Left colon (tissue), 2 donors: ENCODE results near the gene FUNDC2. TPM values are rescaled to one million over a fixed set of nuclear protein-coding genes. Genes with fewer than 3 reads are reported as not detected.
"Not testable (repeated sequence)": the region's sequence is repeated elsewhere in the genome, so short reads cannot be mapped to it uniquely, and the experiment has no call there.

ENCODE experiments used
- ATAC-seq: fragments of 200-7000 bp; cut with Tn5 transposase; one replicate; pipeline ENCODE4 v1.9.1; 2020; ENCODE audit warnings: mild to moderate bottlenecking, moderate library complexity
- DNase-seq, 2 donors: peaks; one replicate each; pipeline ENCODE4 v3.0.0-alpha.2; 2020
- intact Hi-C, 2 donors: fragments of 100-400 bp; cut with DNase I in 1 of 2; cut with micrococcal nuclease in 1 of 2; formaldehyde crosslinking; loops; one replicate each; pipeline versions ENCODE4 v1.11.2 to v1.14.0; 2022; cut with DNase I, micrococcal nuclease
- long read RNA-seq: library from polyadenylated mRNA; unstranded; transcript quantifications from one replicate; pipeline ENCODE4 v2.0.0, GENCODE V29; 2021
- total RNA-seq, 2 donors: library from RNA; stranded (reverse); fragmentation: NEBNext Ultra II Directional; extraction: Animal tissue kit (Norgen Biotek cat#: 25700); gene quantifications; one replicate each; pipeline ENCODE4 v1.2.1, GENCODE V29; 2021
- donor health status: DM: no; HTN: no; CAD: no.
- donor health status: DM: yes; HTN: yes; CAD: no.

Gene FUNDC2, protein sequence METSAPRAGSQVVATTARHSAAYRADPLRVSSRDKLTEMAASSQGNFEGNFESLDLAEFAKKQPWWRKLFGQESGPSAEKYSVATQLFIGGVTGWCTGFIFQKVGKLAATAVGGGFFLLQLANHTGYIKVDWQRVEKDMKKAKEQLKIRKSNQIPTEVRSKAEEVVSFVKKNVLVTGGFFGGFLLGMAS
- total RNA-seq: 10 to 100 TPM; 41.1 to 53.9 TPM
- long read RNA-seq, full-length matches to known transcripts: 21 of 22 reads
- long read RNA-seq, partial matches to known transcripts: 0 of 22 reads
- long read RNA-seq, other reads (novel, unspliced or antisense): 1 of 22 reads

DNA sequence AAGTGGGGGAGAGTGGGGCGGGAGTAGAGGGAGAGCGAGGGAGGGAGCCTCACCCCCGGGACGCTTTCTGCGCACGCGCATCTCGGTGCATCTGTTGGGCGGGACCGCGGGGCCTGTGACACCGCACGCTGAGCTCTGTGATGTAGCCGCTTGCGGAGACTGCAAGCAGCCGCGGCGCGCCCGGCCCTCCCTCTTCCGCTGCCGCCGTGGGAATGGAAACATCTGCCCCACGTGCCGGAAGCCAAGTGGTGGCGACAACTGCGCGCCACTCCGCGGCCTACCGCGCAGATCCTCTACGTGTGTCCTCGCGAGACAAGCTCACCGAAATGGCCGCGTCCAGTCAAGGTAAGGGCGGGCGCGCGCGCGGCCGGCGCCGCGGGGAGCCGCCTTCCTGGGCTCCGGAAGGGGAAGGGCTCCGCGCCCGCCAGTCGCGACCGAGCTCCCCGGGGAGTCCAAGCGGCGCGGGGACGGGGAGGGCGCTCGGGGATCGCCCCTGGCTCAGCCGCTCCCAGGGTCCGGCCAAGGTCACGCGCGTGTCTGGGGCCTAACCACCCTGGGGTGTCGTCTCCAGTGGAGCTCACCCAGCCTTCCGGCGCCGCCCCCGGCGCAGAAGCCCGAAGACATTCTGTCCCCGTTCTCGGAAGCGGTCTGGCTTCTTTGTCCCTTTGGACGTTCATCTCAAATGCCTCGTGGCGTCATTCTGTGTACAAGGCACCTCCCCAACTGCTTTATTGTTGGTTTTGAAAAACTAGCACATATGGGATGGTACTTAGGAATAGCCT, at the start of gene FUNDC2:
FUNDC2 (plus strand) TSS at position 118 of the 782 bp plus-strand sequence; CDS start at position 213, 95 bp downstream.
- peak; percentile 89 for ATAC-seq
- intact Hi-C loops: no loop called here
- DNase-seq: peak; percentile 92 to 95

DNA sequence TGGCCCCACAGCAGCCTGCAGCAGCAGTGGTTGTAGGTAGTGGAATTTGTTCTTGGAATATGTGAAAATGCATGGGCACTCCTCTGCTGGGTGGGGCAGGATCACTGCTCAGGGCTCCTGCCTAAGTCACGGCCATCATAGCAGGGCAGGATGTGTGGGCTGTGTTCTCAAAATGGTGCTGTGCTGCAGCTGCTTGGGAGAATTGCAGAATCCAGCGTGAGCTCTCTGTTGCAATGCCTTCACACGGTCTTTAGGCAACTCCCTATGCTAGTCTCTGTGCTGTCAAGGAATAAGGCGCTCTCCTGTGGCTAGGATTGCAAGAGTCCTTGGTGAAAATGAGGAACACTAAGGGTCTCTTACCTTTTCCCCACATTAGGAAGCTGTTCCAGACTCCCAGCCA, 47.0 kb upstream of the FUNDC2 start:
- ATAC-seq: no peak
- DNase-seq: no peak
- intact Hi-C loops: loop anchor here in 1 of 2 donors (5.0 kb wide), 1 partner anchor 78 kb away; no protein-coding TSS in a partner anchor

DNA sequence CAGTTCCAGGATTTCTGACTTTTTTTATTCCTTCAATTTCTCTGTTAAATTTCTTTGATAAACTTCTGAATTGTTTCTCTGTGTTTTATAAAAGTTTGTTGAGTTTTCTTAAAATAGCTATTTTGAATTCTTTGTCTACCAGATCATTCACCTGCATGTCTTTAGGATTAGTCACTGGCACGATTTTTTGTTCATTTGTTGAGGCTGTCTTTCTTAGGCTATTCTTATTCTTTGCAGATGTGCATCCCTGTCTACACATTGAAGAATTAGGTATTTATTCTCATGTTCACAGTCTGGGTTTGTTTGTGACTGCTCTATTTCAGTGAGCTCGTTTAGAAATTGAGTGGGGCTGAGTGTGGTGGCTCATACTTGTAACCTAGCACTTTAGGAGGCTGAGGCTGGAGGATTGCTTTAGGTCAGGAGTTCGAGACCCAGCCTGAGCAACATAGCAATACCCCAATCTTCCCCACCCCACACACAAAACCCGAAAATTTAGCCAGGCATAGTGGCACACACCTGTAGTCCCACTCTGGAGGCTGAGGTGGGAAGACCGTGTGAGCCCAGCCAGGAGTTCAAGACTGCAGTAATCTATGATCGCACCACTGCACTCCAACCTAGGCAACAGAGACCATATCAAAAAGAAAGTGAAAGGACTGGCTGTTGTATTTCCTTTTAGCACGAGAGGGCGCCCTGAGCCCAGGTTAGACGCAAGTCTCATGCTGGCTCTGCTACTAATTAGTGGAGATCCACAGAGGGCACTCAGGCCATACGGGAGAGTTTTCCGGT, 46.1 kb upstream of the FUNDC2 start:
- ATAC-seq: peak; percentile 99
- intact Hi-C loops: loop anchor here in 1 of 2 donors (5.0 kb wide), 1 partner anchor 77 kb away; no protein-coding TSS in a partner anchor
- peak; percentile 42 to 81 for DNase-seq

DNA sequence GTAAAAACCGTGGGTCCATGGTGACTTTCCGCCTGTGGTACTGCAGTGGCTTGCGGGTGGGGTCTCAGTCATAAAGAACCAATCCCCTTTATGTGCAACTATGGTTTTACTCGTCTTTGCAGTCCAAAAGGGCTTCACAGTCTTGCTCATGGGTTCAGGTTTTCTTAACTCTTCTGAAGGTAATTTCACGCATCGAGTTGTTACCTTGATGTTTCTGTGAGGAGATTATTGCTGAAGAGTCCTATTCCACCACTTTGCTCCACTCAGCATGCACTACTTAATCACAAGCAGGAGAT, 45.6 kb upstream of the FUNDC2 start:
- DNase-seq: no peak
- intact Hi-C loops: loop anchor here in 1 of 2 donors (5.0 kb wide), 1 partner anchor 76 kb away; no protein-coding TSS in a partner anchor
- ATAC-seq: no peak

DNA sequence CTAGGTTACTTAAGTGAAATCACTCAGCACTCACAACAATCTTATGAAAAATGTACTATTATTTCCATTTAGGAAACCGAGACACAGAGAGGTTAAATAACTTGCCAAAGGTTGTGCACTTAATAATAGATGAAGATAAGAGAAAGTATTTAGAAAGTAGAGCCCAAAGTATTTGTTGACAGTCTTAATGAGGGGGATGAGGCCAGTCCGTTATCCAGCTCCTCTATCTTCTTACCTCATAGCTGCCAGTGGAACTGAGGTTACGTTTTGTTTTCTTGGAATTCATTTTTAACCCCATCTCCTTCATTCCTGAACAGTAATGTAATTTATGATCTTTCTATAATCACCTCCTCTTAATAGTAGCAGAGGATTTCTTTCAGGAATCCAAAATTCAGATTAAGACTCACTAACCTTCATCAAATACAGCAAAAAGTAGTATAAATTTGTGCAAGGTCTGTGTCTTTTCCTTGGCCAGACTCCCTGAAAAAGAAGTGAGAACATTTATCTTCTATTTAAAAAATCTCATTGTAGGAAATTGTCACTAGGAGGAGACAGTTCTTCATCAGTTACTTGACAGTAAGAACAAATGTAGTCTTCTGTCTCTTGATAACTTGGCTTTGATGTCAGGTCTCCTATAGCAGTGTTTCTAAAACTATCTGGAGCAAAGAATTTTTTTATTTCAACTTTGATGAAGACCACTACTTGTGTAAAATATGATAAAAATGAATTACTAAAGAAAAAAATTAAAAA, 39.6 kb upstream of the FUNDC2 start:
- ATAC-seq (no peak), DNase-seq (no peak)
- intact Hi-C loops: no loop called here

DNA sequence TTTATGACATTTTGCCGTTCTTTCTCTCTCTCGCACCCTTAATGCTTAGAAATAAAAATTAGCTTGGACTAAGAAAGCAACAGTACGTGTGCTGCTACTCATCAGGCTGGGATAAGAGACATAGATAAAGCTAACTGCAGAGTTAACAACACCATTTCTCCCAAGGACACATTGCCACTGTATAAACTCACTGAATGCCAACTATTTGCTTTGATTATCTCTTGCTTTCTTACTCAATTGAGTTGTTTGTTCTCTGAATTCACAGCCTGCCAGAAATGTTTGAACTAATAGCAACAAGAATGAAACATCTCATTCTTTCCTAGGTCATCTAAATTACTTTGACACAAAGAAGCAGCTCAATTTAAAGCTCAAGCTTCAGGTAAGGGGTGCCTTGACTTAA, 38.7 kb upstream of the FUNDC2 start:
- ATAC-seq: no peak
- no peak for DNase-seq
- intact Hi-C loops: no loop called here

DNA sequence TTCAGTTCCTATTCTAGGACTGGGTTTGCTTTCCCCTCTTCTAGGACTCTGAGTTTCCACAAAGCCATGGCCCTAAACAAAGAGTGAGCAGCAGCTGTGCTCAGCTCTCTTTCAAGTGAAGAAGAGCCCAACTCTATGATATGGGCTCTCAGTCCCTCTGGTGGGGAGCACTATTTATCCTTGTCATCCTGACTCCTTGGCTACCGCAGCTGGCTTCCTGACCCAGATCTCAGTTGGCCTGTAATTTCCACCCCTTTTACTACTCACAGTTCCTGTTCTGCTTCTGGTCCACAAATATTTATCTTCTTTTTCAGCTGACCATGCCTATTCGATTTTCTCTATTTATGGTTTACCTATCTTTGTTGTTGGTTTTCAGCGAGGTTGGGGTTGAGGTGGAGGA, 37.9 kb upstream of the FUNDC2 start:
- no peak for ATAC-seq
- intact Hi-C loops: no loop called here

DNA sequence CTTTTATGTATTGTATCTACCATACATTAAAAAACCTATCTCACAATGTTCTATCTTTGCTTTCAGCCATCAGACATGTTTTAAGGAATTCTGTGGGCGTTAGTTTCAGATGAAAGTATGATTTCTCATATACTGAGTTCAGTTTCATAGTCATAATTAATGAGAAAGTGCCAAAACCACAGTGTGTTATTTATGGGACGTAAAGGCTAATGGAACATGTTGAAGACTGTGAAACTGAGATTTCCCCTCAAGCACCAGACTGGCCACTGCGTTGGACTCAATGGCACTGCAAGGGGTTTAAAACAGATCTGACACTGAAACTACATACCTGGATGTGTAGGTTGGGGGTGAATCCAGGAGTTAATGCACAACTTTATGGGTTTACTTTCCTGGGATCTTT, 36.1 kb upstream of the FUNDC2 start:
- DNase-seq: no peak
- intact Hi-C loops: no loop called here
- ATAC-seq: no peak

More for the DNA sequence above, 37.9 kb upstream of the FUNDC2 start:
- no peak for DNase-seq

DNA sequence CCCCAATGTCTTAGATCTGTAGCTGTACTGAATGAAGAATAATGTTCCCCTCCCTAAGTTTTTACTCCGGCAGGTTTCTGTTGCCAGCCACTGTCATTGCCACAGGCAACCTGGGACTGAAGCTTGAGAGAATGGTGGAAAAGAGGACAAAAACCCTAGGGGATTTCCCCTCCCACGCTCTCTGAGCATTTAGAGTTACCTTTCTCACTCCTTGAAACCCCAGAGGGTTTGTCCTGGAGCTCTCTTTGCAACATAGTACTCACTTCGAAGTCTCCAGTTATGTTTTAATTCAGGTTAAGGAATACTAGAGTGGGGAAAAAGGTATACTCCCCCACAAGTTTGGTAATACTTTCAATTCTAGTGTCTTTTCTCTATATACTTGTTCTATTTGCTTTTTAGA, 35.6 kb upstream of the FUNDC2 start:
- DNase-seq (no peak), ATAC-seq (no peak)
- intact Hi-C loops: no loop called here

DNA sequence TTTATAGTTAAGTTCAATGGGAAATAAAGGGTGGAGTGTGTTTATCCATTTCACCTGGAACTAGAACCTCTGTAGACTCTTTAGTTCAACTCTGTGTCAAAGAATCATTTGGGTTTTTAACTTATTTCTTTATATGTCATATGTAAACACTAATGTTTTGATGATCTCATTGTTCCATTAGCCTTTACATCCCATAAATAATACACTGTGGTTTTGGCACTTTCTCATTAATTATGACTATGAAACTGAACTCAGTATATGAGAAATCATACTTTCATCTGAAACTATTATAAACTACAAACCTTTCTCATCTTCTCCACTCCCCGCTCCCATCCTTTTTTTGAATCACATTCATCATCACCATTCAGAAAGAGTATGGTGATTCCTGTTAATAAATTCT, 35.2 kb upstream of the FUNDC2 start:
- intact Hi-C loops: no loop called here
- DNase-seq (no peak), ATAC-seq (no peak)

DNA sequence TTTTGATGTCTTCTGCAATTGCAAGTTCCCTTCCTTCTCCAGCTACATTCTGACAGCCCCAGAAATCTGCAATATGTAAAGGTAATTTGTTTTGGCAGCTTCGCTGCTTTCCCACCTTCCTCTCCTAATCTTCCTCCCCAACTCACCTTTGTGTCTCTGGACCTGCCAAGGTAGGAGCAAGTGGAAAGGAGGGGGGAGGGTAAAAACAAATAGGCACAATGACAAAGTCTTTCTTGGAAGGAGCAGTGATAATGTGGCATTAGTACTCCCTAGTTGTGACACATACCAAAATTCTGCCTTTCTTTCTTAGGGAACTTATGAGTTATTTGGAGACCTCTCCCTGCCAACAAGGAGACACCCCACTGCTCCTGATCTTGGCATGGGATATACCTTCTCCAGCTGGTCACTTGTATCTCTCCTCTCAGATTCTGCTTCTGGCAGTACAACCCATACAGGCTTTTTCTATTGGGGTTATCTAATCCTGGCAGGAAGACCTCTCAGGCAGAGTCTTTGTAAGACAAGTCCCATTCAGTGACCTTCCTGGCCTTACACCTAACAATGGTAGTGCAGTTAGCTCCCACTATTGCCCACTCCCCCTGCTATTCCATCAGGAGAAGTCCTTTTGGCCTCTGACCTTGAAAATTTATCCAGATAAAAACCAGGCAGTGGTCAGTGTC, 28.3 kb upstream of the FUNDC2 start:
- ATAC-seq (no peak), DNase-seq (no peak)
- intact Hi-C loops: no loop called here

DNA sequence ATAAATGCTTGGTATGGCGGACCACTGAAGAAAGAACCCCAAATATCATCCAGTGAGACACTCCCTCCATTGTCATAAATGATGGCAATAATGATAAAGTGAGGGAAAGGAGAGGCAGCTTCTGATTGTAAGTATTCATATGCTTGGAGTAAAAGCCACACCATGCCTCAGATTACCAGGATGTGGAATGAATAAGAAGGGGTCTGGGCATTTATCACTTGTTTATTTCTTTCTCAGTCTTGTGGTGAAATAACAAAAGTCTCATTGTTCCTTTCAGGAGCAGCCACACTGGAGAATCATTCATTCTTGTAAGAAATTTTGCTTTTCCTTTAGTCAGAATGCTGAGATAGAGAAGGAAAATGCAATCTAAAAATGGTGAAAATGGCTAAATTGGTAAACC, 25.8 kb upstream of the FUNDC2 start:
- no peak for ATAC-seq
- intact Hi-C loops: no loop called here
- DNase-seq: no peak

DNA sequence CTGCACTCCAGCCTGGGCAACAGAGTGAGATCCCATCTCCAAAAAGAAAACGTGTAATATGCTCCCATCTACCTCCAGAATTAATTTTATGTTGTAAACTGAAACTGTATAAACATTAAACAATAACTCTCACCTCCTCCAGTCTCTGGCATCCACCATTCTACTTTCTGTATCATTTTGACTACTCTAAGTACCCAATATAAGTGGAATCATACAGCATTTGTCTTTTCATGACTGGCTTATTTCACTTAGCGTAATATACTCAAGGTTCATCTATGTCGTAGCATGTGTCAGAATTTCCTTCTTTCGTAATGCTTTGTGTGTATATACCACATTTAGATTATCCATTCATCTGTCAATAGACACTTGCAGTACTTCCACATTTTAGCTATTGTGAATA, 24.8 kb upstream of the FUNDC2 start:
- intact Hi-C loops: no loop called here
- no peak for DNase-seq
- ATAC-seq: no peak

DNA sequence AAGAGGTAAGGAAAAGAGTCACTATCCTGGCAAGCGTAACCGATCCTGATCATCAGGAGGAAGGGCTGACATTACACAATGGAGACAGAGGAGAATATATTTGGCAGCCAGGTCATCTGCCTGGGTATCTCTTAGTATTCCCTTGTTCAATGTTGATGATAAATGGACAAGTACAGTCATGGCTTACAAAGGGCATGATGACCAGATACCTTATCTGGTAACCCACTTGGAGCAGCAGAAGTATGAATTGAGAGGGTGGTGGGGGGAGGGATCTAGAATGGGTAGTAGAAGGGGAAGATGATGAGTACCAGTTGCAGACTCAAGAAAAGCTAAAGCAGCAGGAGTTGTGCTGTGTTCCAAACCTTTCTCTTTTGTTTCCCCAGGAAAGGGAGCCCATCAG, 21.5 kb upstream of the FUNDC2 start:
- intact Hi-C loops: no loop called here
- ATAC-seq (no peak), DNase-seq (no peak)

DNA sequence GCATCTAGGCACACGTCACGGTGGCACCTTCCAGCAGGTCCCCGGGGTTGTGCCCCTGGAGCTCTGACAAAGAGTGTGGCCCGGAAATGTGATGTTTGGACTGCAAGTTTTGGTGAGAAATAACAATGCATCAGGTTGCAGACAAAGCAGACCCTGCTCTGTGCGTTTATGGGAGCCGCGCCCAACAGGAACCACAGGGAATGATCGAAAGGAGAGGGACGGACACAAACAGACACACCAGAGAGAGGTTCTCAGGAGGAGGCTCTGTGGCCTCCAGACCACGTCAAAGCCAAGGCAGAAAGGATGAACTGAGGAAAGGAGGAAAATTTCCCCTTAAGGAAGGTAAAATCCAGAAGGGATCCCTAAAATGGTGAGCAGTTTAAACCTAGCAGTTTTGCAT, 20.3 kb upstream of the FUNDC2 start:
- intact Hi-C loops, DNase-seq: not testable (repeated sequence)
- ATAC-seq: peak; percentile 59

DNA sequence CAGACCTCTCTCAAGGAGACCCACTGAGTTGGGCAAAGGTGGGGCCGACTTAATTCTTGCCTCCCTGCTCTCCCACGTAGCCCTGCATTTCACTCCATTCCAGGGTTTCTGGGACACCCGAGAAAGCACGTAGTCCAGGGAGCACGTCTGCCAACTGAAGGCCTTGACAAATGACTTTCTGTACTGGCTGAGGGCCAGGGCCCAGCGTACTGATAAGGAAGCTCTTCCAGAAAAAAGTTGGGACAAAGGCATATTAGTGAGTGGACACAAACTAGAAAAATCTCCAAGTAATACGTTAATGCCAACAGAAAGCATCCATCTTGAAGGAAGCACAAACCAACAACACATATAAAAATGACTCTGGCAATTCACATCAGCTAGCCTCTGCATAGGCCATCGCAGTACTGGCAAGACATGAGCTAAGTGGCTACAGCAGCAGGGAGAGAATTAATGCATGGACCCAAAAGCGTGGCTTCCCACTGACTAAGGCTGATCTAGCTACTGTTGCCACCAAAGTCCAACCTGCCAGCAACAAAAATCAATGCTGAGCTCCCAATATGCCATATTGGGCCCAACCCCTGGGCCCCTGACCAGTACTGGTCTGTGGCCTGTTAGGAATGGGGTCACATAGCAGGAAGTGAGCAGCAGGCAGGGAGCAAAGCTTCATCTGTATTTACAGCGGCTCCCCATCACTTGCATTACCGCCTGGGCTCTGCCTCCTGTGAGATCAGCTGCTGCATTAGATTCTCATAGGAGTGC, 19.6 kb upstream of the FUNDC2 start:
- DNase-seq, intact Hi-C loops: not testable (repeated sequence)
- ATAC-seq: peak; percentile 78

DNA sequence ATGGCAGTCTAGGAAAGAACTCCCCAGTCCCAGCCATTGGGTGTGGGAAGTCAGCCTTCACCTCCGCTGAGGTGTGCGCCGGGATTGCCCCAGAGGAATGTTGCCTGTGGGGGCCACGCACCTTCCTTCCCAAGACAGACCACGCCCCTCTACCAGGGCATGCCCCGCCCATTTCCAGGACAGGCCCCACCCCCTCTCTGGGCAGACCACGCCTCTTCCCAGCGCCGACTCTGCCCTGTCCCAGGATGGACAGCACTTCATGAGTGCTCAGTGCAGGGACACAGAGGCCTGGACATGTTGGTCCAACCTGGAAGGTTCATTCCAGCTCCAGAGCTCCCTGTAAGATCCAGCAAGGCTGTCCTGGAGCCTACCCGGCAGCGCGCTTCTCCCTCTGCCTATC, 18.1 kb upstream of the FUNDC2 start:
- DNase-seq, intact Hi-C loops, ATAC-seq: not testable (repeated sequence)
